AG09309 (cell line): Measurements from ENCODE around the gene BTF3.

Experiments used
- DNase-seq: peaks from one replicate; pipeline ENCODE4 v3.0.0-alpha.2; 2010; ENCODE audit warnings: low read depth
- H3K4me3 ChIP-seq: 2 replicates; pipeline ENCODE4 v1.5.1; 2011; ENCODE audit warnings: mild to moderate bottlenecking, low read depth, low read length, moderate library complexity; ENCODE audit not compliant: control insufficient read depth
- TF ChIP-seq, protein P1 (sequence below): IDR thresholded peaks from 2 replicates; pipeline ENCODE4 v1.5.1; 2011; ENCODE audit warnings: mild to moderate bottlenecking, low read depth, low read length, inconsistent platforms; ENCODE audit not compliant: insufficient read depth, control insufficient read depth; ENCODE audit errors: missing control alignments

BTF3 gene

DNA sequence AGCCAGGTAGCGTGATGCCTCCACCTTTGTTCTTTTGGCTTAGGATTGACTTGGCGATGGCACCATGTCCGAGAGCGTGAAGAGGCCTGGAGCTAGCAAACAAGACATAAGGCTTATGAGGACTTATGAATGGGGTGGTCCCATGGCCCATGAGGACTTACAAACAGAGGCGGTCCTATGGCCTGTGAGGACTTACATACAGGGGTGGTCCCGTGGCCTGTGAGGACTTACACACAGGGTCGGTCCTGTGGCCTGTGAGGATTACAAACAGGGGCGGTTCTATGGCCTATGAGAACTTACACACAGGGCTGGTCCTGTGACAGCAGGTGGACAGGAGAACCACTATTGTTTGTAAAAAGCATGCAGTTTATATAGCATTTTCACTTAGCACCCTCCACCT, 28.4 kb upstream of the BTF3 start:
- DNase-seq, result no peak
- TF ChIP-seq, protein P1, sequence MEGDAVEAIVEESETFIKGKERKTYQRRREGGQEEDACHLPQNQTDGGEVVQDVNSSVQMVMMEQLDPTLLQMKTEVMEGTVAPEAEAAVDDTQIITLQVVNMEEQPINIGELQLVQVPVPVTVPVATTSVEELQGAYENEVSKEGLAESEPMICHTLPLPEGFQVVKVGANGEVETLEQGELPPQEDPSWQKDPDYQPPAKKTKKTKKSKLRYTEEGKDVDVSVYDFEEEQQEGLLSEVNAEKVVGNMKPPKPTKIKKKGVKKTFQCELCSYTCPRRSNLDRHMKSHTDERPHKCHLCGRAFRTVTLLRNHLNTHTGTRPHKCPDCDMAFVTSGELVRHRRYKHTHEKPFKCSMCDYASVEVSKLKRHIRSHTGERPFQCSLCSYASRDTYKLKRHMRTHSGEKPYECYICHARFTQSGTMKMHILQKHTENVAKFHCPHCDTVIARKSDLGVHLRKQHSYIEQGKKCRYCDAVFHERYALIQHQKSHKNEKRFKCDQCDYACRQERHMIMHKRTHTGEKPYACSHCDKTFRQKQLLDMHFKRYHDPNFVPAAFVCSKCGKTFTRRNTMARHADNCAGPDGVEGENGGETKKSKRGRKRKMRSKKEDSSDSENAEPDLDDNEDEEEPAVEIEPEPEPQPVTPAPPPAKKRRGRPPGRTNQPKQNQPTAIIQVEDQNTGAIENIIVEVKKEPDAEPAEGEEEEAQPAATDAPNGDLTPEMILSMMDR, result no peak
- H3K4me3 ChIP-seq, result no peak overlapping the region

DNA sequence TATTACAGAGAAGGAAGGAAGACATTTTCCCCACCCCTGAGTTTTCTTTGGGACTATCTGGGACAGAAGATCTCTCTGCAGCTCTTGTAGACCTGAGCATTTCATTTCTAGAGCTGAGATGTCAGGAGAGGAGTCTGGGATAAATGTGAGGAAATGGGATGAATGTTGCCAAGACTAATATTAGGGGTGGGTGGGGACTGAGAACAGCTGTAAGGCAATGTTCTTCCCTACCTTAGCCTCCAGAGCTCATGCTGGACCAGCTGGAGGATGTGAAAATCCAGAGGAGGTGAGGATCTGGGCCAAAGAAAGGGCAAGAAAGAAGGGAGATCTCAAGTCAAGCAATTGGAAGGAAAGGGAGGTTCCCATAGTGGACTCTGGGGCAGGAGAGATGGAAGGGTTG, 26.6 kb upstream of the BTF3 start:
- no peak for DNase-seq
- H3K4me3 ChIP-seq, result no peak overlapping the region
- TF ChIP-seq, protein P1, result no peak

DNA sequence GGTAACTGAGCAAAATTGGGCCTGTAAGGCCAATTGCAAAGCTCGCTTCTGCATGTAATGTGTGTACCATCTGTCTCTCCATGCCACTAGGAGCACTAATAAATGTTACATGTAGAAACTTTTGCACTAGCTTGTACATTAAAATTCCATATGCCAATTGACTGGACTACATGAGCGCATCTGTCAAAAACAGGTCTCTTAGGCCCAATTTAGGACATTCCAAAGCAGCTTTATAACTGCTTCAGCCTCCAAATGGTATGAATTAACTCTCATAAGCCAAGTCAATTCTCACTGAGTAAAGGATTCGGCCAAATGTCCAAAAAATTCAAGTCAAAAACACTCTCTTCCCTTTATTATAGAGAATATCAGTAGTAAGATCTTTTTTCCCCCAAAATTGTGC, 26.1 kb upstream of the BTF3 start:
- DNase-seq, result no peak
- TF ChIP-seq, protein P1, result no peak
- no peak overlapping the region for H3K4me3 ChIP-seq

DNA sequence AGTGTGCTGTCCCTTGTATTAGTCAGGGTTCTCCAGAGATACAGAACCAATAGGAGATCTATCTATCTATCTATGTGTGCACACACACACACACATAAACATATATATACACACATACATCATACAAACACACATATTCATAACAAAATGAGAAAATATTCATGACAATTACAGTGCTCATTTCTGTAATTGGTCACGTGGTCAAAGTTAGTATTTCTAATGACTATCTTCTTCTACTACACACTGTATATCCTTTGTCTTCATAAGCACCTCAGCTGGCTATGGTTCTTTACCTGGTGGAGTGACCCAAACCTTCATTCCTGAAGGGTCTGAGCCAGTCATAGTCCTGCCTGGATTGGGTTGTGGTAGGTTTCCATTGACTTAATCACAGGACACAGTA, 17.7 kb upstream of the BTF3 start:
- TF ChIP-seq, protein P1, result no peak
- no peak for DNase-seq
- no peak overlapping the region for H3K4me3 ChIP-seq

DNA sequence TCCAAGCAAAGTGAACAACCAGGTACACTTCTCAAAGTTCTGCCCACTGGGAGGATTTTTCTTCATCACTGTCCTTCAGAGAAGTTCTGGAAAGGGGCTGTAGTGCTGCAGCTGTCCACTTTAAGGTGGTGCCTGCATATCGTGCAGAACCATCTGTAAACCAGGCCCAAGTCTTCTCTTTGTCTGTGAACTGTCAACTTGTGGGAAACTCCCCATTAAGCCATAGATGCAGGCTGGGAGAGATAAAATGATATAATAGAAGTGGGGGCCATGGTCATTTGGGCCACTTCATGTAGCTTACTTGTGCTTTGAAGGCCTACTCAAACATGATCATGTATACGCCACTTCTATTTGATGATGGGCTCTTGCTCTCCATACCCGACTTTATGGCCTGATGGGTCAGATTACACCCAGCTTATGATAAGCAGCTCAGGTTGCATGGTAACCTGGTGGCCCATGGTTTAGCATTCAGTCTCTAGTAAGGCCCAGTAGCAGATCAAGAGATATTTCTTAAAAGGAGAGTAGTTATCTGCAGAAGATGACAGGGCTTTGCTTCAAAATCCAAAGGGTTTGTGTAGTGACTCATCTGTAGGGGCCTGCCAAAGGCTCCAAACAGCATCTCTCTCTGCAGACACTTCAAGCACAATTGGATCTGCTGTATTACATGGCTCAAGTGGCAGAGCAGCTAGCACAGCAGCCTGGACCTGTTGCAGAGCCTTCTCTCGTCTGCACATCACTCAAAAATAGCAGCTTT, 15.7 kb upstream of the BTF3 start:
- DNase-seq, result peak; percentile 24
- no peak overlapping the region for H3K4me3 ChIP-seq
- TF ChIP-seq, protein P1, result no peak

DNA sequence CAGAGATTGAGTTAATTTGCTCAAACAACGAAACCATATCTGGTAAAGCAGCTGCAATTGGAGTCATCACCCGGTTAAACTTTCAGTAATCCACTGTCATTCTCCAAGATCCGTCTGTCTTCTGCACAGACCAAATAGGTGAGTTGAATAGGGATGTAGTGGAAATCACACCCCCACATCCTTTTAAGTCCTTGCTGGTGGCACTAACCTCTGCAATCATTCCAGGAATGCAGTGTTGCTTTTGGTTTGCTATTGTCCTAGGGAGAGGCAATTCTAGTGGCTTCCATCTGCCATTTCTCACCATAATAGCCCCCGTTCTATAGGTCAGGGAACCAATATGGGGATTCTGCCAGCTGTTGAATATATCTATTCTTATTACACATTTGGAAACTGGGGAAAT, 14.6 kb upstream of the BTF3 start:
- no peak for DNase-seq
- H3K4me3 ChIP-seq, result no peak overlapping the region
- TF ChIP-seq, protein P1, result no peak
